Measurements from ENCODE around the gene TNFAIP1.
A peak's percentile ranks its signal among the peaks of the same experiment; 100 is the strongest.

Gene TNFAIP1

DNA sequence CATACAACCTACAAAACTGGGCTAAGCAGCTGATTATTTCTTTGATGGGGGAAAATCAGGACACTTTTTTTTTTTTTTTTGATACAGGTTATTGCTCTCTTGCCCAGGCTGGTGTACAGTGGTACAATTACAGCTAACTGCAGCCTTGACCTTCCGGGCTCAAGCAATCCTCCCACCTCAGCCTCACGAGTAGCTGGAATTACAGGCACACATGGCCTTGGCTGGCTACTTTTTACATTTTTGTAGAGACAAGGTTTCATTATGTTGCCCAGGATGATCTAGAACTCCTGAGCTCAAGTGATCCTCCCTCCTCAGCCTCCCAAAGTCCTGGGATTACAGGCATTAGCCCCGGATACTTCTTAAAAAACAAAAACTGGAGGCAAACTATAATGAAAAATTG, 37.1 kb upstream of the TNFAIP1 start:
- no peak for DNase-seq (ENCODE audit: low read depth)
- TF ChIP-seq, protein P1, sequence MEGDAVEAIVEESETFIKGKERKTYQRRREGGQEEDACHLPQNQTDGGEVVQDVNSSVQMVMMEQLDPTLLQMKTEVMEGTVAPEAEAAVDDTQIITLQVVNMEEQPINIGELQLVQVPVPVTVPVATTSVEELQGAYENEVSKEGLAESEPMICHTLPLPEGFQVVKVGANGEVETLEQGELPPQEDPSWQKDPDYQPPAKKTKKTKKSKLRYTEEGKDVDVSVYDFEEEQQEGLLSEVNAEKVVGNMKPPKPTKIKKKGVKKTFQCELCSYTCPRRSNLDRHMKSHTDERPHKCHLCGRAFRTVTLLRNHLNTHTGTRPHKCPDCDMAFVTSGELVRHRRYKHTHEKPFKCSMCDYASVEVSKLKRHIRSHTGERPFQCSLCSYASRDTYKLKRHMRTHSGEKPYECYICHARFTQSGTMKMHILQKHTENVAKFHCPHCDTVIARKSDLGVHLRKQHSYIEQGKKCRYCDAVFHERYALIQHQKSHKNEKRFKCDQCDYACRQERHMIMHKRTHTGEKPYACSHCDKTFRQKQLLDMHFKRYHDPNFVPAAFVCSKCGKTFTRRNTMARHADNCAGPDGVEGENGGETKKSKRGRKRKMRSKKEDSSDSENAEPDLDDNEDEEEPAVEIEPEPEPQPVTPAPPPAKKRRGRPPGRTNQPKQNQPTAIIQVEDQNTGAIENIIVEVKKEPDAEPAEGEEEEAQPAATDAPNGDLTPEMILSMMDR (conservative IDR thresholded peaks at IDR 0.05; ENCODE audit: low read depth, low read length), result no peak
- H3K4me3 ChIP-seq (ENCODE audit: low read length), result no peak overlapping the region

DNA sequence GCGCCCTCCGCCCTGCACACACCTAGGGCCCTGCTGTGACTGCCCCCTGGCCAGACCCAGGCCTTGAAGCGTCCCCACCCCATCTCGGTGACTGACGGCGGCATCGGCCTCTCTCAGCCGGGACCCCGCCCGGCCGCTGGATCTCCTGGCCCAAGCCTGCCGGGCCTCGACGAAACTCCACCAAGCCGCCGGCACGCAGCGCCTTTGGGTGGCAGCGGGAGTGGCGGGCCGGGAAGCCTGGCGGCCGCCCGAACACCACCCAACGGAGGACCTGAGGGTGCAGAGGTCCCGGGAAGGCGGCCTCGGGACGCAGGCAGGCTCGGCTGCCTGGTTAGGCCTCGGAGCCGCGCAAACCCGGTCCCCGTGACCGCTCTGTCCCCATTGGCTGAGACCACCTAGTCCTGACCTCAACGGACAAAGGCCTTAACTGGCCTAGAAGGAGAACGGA, 28.6 kb upstream of the TNFAIP1 start:
- DNase-seq (ENCODE audit: low read depth), result no peak
- TF ChIP-seq, protein P1 (conservative IDR thresholded peaks at IDR 0.05; ENCODE audit: low read depth, low read length), result no peak
- H3K4me3 ChIP-seq (ENCODE audit: low read length), result no peak overlapping the region

DNA sequence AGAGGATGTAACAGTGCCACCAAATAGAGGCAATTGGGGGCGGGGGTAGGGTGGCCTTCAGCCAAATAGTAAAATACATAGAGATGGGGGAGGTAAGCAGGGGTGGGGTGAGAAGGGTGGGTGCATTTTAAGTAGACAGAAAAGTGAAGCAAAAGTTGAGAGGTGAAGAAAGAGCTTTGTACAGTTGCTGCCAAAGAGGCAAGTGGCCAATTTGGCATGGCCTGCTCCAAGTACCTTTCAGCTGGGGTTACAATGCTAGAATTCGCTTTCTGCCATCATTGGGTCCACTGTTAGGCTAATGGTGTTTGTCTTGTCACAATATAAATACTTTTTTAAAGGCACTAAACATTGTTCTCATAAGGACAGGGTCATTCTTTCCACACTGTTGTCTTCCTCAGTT, 21.7 kb upstream of the TNFAIP1 start:
- no peak overlapping the region for H3K4me3 ChIP-seq (ENCODE audit: low read length)
- TF ChIP-seq, protein P1 (conservative IDR thresholded peaks at IDR 0.05; ENCODE audit: low read depth, low read length), result no peak
- no peak for DNase-seq (ENCODE audit: low read depth)

DNA sequence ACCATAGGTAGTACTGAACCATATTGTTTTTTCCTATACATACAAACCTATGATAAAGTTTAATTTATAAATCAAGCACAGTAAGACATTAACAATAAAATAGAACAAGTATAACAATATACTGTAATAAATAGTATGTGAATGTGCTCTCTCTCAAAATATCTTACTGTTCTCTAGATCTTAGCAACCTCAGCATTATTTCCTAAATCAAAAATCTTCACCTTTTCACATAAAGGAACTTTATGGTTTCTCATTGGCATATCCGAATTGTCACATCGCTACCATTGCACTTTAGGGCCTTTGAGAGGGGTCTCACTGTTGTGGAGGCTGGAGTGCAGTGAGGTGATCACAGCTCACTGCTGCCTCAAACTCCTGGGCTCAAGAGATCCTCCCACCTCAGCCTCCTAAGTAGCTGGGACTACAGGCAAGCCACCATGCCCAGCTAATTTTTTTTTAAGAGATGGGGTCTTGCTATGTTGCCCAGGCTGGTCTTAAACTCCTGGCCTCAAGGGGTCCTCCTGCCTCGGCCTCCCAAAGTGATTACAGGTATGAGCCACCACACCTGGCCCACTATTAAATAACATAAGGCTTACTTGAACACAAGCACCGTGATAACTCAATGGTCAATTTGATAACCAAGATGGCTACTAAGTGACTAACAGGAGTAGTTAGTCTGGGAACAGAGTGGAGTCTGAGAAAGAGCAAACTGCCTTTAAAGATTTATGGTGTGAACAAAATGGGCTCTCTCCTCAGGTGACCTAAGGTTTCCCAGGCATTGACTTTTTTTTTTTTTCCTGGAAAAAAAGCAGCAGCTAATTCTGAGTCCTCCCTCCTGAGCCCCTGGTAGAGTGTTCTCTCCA, 19.5 kb upstream of the TNFAIP1 start:
- no peak for DNase-seq (ENCODE audit: low read depth)
- H3K4me3 ChIP-seq (ENCODE audit: low read length), result no peak overlapping the region
- TF ChIP-seq, protein P1 (conservative IDR thresholded peaks at IDR 0.05; ENCODE audit: low read depth, low read length), result no peak

DNA sequence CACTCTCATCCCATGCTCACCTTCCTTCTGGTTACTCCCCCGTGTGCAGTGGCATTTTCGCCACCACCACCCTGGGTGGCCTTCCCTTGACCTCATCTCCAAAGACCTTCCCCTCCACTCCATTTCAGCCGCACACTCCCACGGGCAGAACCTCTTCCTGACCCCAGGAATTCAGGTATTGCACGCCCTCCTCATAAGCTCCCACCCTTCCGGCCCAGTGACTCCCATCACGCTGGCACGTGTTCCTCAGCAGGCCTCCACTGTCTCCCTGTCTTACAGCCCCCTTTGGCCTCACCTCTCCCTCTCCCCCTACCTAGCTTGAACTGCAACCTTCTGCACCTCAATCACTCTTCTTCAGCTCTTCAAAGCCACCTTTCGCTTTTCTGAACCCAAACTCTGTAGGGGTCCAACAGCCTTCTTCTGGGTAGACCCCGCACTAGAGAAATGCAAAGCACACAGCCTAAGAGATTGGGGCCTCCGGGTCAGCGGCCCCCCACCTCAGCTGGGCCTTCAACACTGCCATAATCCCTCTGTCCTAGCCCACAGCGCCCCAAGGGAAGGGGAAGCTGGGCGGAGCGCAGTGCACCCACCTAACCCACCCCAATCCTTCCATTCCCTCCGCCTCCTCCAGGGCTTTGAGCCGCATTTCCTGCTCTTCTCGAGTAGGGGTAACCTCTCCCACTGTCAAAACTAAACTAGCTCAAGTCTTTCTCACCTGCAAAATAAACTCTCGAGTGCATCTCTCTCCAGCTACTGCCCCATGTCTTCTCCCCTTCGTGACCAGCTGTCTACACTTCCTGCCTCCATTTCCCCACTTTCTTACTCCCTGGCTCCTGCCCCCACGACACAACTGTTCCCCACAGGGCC, 18.2 kb upstream of the TNFAIP1 start:
- no peak overlapping the region for H3K4me3 ChIP-seq (ENCODE audit: low read length)
- DNase-seq (ENCODE audit: low read depth), result no peak
- TF ChIP-seq, protein P1 (conservative IDR thresholded peaks at IDR 0.05; ENCODE audit: low read depth, low read length), result no peak

DNA sequence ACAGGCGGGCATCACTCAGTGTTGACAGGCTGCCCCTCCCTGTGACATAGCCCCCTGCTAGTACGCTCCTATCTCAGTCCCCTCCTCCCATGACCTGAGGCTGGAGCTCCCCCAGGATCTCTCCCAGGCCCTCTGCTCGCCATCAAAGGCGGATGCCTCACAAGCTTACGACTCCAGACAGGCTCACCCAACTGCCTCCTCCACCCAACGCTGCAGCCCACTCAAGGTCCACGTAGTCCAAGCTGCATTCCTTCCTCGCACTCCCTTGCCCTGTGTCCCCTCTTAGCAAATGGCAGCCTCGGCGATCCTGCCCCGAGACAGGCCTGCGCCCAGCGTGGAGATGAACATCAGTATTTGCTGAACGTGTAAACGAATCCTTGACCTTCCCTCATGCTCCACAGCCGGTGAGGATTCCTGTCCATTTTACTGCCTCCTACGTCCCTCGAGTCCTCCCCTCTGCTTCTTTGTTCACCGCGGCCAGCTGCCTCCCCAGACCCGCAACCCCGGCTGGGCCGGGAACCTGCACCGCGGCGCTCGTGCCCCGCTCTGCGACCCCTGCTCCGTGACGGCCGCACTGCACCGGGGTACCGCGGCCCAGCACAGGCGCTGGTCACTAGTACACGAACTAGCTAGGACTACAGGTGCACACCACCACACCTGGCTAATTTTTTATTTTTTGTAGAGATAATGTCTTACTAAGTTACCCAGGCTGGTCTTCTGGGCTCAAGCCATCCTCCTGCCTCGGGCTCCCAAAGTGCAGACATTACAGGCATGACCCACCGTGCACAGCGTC, 17.4 kb upstream of the TNFAIP1 start:
- peak overlapping the region; percentile 76 for H3K4me3 ChIP-seq (ENCODE audit: low read length)
- TF ChIP-seq, protein P1 (conservative IDR thresholded peaks at IDR 0.05; ENCODE audit: low read depth, low read length), result no peak
- no peak for DNase-seq (ENCODE audit: low read depth)
